ENCODE measurements around the gene NDFIP2. TPM values are rescaled to one million over a fixed set of nuclear protein-coding genes. Genes with fewer than 3 reads are reported as not detected.

NDFIP2 gene
- total RNA-seq, 1 donor from 2014 or later, result 68.7 TPM

- no peak for DNase-seq (ENCODE audit: low read depth)
Observed at GRCh38 chr13:79497064-79497463, 16.1 kb downstream of the NDFIP2 start.

- DNase-seq (ENCODE audit: low read depth), result no peak
Observed at GRCh38 chr13:79497852-79498251, 16.9 kb downstream of the NDFIP2 start.

GRCh38 chr13:79500829-79501228 lies 19.9 kb downstream of the NDFIP2 start:
- DNase-seq (ENCODE audit: low read depth), result no peak

GRCh38 chr13:79501538-79502232 lies 20.7 kb downstream of the NDFIP2 start:
- no peak for DNase-seq (ENCODE audit: low read depth)

GRCh38 chr13:79502859-79503468 lies 22.0 kb downstream of the NDFIP2 start:
- no peak for DNase-seq (ENCODE audit: low read depth)

- DNase-seq (ENCODE audit: low read depth), result no peak
Observed at GRCh38 chr13:79503473-79504017, 22.6 kb downstream of the NDFIP2 start.

GRCh38 chr13:79508224-79508961 lies 27.4 kb downstream of the NDFIP2 start:
- peak; percentile 9 for DNase-seq (ENCODE audit: low read depth)

GRCh38 chr13:79511611-79512010 lies 30.7 kb downstream of the NDFIP2 start:
- no peak for DNase-seq (ENCODE audit: low read depth)

GRCh38 chr13:79512950-79513349 lies 32.0 kb downstream of the NDFIP2 start:
- DNase-seq (ENCODE audit: low read depth), result no peak

GRCh38 chr13:79516595-79516994 lies 35.6 kb downstream of the NDFIP2 start:
- DNase-seq (ENCODE audit: low read depth), result no peak

GRCh38 chr13:79519255-79519654 lies 38.3 kb downstream of the NDFIP2 start:
- peak; percentile 8 for DNase-seq (ENCODE audit: low read depth)

- DNase-seq (ENCODE audit: low read depth), result peak; percentile 39
Observed at GRCh38 chr13:79522583-79522982, 41.6 kb downstream of the NDFIP2 start.

GRCh38 chr13:79525064-79525857 lies 44.3 kb downstream of the NDFIP2 start:
- peak; percentile 29 for DNase-seq (ENCODE audit: low read depth)

- DNase-seq (ENCODE audit: low read depth), result no peak
Observed at GRCh38 chr13:79527698-79528097, 46.7 kb downstream of the NDFIP2 start.

- DNase-seq (ENCODE audit: low read depth), result no peak
Observed at GRCh38 chr13:79528356-79528755, 47.4 kb downstream of the NDFIP2 start.

- DNase-seq (ENCODE audit: low read depth), result no peak
Observed at GRCh38 chr13:79528759-79529191, 47.8 kb downstream of the NDFIP2 start.

GRCh38 chr13:79529817-79530216 lies 48.9 kb downstream of the NDFIP2 start:
- DNase-seq (ENCODE audit: low read depth), result no peak

GRCh38 chr13:79530270-79530669 lies 49.3 kb downstream of the NDFIP2 start:
- no peak for DNase-seq (ENCODE audit: low read depth)

- peak; percentile 66 for DNase-seq (ENCODE audit: low read depth)
Observed at GRCh38 chr13:79531542-79532254, 50.7 kb downstream of the NDFIP2 start.

- no peak for DNase-seq (ENCODE audit: low read depth)
Observed at GRCh38 chr13:79532576-79532975, 51.6 kb downstream of the NDFIP2 start.

- no peak for DNase-seq (ENCODE audit: low read depth)
Observed at GRCh38 chr13:79533781-79534400, 52.9 kb downstream of the NDFIP2 start.

Data from renal cortical epithelial cell (primary cell).